B cell (primary cell): ENCODE measurements around the gene SLC25A24.

ENCODE experiments used
- CTCF ChIP-seq: fragments of 200-600 bp; IDR thresholded peaks from one replicate; pipeline ENCODE4 v1.8.0; 2022; ENCODE audit warnings: antibody characterized with exemption, mild to moderate bottlenecking
- EZH2 ChIP-seq: IDR thresholded peaks from 2 replicates; pipeline ENCODE4 v1.6.1; 2012; ENCODE audit warnings: borderline replicate concordance, low read depth, mild to moderate bottlenecking, moderate library complexity, low read length; ENCODE audit not compliant: insufficient read depth, poor library complexity, severe bottlenecking

- TF ChIP-seq CTCF (no peak), EZH2 (no peak)
Observed at GRCh38 chr1:108182959-108183700, 17.0 kb downstream of the SLC25A24 start.
